Glutamatergic neuron (in vitro differentiated cells): ENCODE results near the gene HUWE1. TPM values are rescaled to one million over a fixed set of nuclear protein-coding genes. Genes with fewer than 3 reads are reported as not detected.

Experiments used
- DNase-seq: peaks from one replicate; pipeline ENCODE4 v3.0.0; 2022
- H3K27ac Mint-ChIP-seq: one replicate; pipeline ENCODE4 v1.8.0; 2020; ENCODE audit warnings: mild to moderate bottlenecking, mixed read lengths, inconsistent platforms; ENCODE audit not compliant: unreplicated experiment
- H3K27me3 Mint-ChIP-seq: one replicate; pipeline ENCODE4 v1.8.0; 2020; ENCODE audit warnings: mild to moderate bottlenecking, moderate library complexity, mixed read lengths, inconsistent platforms; ENCODE audit not compliant: unreplicated experiment
- H3K36me3 Mint-ChIP-seq: one replicate; pipeline ENCODE4 v1.8.0; 2020; ENCODE audit warnings: mild to moderate bottlenecking, mixed read lengths, inconsistent platforms; ENCODE audit not compliant: unreplicated experiment
- H3K4me1 Mint-ChIP-seq: one replicate; pipeline ENCODE4 v1.8.0; 2020; ENCODE audit warnings: mild to moderate bottlenecking, low read depth, mixed read lengths, inconsistent platforms; ENCODE audit not compliant: unreplicated experiment
- H3K4me3 Mint-ChIP-seq: one replicate; pipeline ENCODE4 v1.8.0; 2020; ENCODE audit warnings: mild to moderate bottlenecking, mixed read lengths, inconsistent platforms; ENCODE audit not compliant: unreplicated experiment
- H3K9me3 Mint-ChIP-seq: one replicate; pipeline ENCODE4 v1.8.0; 2020; ENCODE audit warnings: mild to moderate bottlenecking, moderate library complexity, mixed read lengths, inconsistent platforms; ENCODE audit not compliant: unreplicated experiment
- CTCF ChIP-seq: fragments of 200-600 bp; sonication (generic); IDR thresholded peaks from one replicate; pipeline ENCODE4 v1.5.0; 2021; ENCODE audit not compliant: partially characterized antibody, unreplicated experiment
- total RNA-seq: library from RNA; stranded (reverse); fragmentation: NEBNext Ultra II Directional; extraction: Animal tissue kit (Norgen Biotek cat#: 25700); gene quantifications from one replicate; pipeline ENCODE4 v1.2.1, GENCODE V29; 2021; ENCODE audit not compliant: unreplicated experiment

Gene HUWE1
- total RNA-seq, 1 donor from 2014 or later: 311 TPM

- peaks cover 3% of the 10 kb centered on the region for H3K4me1 Mint-ChIP-seq
- H3K4me3 Mint-ChIP-seq: no peak overlapping the region
- peaks cover 4% of the 10 kb centered on the region for H3K27me3 Mint-ChIP-seq
- DNase-seq: no peak
- no peak for TF ChIP-seq CTCF
- H3K36me3 Mint-ChIP-seq: no peaks in the 10 kb centered on the region
- H3K27ac Mint-ChIP-seq: no peak overlapping the region
- H3K9me3 Mint-ChIP-seq: peaks cover 4% of the 10 kb centered on the region
These were observed 7.9 kb downstream of the HUWE1 start for GRCh38 chrX:53678667-53679066.

- no peak overlapping the region for H3K27ac Mint-ChIP-seq
- H3K4me3 Mint-ChIP-seq: no peak overlapping the region
- peaks cover 3% of the 10 kb centered on the region for H3K4me1 Mint-ChIP-seq
- no peak for DNase-seq
- H3K27me3 Mint-ChIP-seq: peaks cover 1% of the 10 kb centered on the region
- H3K36me3 Mint-ChIP-seq: no peaks in the 10 kb centered on the region
- no peak for TF ChIP-seq CTCF
- H3K9me3 Mint-ChIP-seq: no peaks in the 10 kb centered on the region
These were observed 9.2 kb downstream of the HUWE1 start for GRCh38 chrX:53677286-53677685.

- H3K4me3 Mint-ChIP-seq: no peak overlapping the region
- no peaks in the 10 kb centered on the region for H3K4me1 Mint-ChIP-seq
- TF ChIP-seq CTCF: no peak
- H3K27me3 Mint-ChIP-seq: no peaks in the 10 kb centered on the region
- H3K9me3 Mint-ChIP-seq: no peaks in the 10 kb centered on the region
- H3K36me3 Mint-ChIP-seq: no peaks in the 10 kb centered on the region
- no peak overlapping the region for H3K27ac Mint-ChIP-seq
- no peak for DNase-seq
These were observed 11.9 kb downstream of the HUWE1 start for GRCh38 chrX:53674581-53674980.

GRCh38 chrX:53669258-53669657, 17.3 kb downstream of the HUWE1 start:
- H3K4me3 Mint-ChIP-seq: no peak overlapping the region
- H3K36me3 Mint-ChIP-seq: no peaks in the 10 kb centered on the region
- DNase-seq: no peak
- TF ChIP-seq CTCF: no peak
- H3K4me1 Mint-ChIP-seq: no peaks in the 10 kb centered on the region
- H3K27me3 Mint-ChIP-seq: no peaks in the 10 kb centered on the region
- H3K27ac Mint-ChIP-seq: no peak overlapping the region
- no peaks in the 10 kb centered on the region for H3K9me3 Mint-ChIP-seq

- no peaks in the 10 kb centered on the region for H3K4me1 Mint-ChIP-seq
- H3K27me3 Mint-ChIP-seq: no peaks in the 10 kb centered on the region
- no peaks in the 10 kb centered on the region for H3K36me3 Mint-ChIP-seq
- no peak overlapping the region for H3K4me3 Mint-ChIP-seq
- no peak overlapping the region for H3K27ac Mint-ChIP-seq
- H3K9me3 Mint-ChIP-seq: no peaks in the 10 kb centered on the region
- TF ChIP-seq CTCF: no peak
- DNase-seq: no peak
These were observed 20.3 kb downstream of the HUWE1 start for GRCh38 chrX:53666171-53666570.
